Right cardiac atrium (tissue), 5 donors: ENCODE results near the gene VSIG8. TPM values are rescaled to one million over a fixed set of nuclear protein-coding genes. Genes with fewer than 3 reads are reported as not detected.

ENCODE experiments used
- ATAC-seq, 2 donors: fragments of 200-7000 bp; cut with Tn5 transposase; one replicate each; pipeline versions ENCODE4 v1.8.0 to v1.9.1; 2020; ENCODE audit warnings: moderate library complexity in 2 of 2, mild to moderate bottlenecking in 1 of 2
- DNase-seq, 3 donors: peaks; one replicate each; pipeline ENCODE4 v3.0.0-alpha.2; 2020
- H3K27ac ChIP-seq: one replicate; pipeline ENCODE4 v1.5.1; 2013; ENCODE audit warnings: mild to moderate bottlenecking, low read length, control low read depth, moderate library complexity
- H3K27me3 ChIP-seq: one replicate; pipeline ENCODE4 v1.6.1; 2013; ENCODE audit not compliant: control insufficient read depth, insufficient read depth
- H3K4me1 ChIP-seq: one replicate; pipeline ENCODE4 v1.6.1; 2013; ENCODE audit warnings: low read length; ENCODE audit not compliant: control insufficient read depth, insufficient read depth
- H3K4me3 ChIP-seq: one replicate; pipeline ENCODE4 v1.5.1; 2013; ENCODE audit warnings: low read length, control low read depth
- H3K9me3 ChIP-seq: one replicate; pipeline ENCODE4 v1.6.1; 2013; ENCODE audit warnings: low read length; ENCODE audit not compliant: control insufficient read depth
- WGBS: extraction: QIAGEN DNeasy Blood & Tissue Kit; methylation state at CpG from one replicate; pipeline ENCODE4 v1.1.7; 2013; 5-methylcytosine and 5-hydroxymethylcytosine counted together
- intact Hi-C, 4 donors: fragments of 100-400 bp; cut with DNase I; formaldehyde crosslinking; loops; one replicate each; pipeline versions ENCODE4 v1.11.0 to v1.14.0; 2022 to 2023
- polyA plus RNA-seq: library from polyadenylated mRNA; stranded (reverse); fragments of 200-250 nt; gene quantifications from one replicate; pipeline ENCODE4 v1.2.3, GENCODE V29; 2013
- total RNA-seq, 4 donors: library from RNA; stranded (reverse); fragmentation: NEBNext Ultra II Directional; extraction: Animal tissue kit (Norgen Biotek cat#: 25700); gene quantifications; one replicate each; pipeline ENCODE4 v1.2.1, GENCODE V29; 2021
- donor health status: healthy with polysubstance abuse.
- donor health status: DM: no; HTN: yes; CAD: no.
- donor health status: DM: no; HTN: no; CAD: no.
- donor health status: DM: no; HTN: yes; CAD: no; lungs with severe emphysema.
- donor health status: DM: yes; HTN: yes; CAD: no.

The VSIG8 gene
- total and polyA plus RNA-seq, 5 donors: 0.07 to 0.23 (median 0.19) TPM; not detected in 2

DNA sequence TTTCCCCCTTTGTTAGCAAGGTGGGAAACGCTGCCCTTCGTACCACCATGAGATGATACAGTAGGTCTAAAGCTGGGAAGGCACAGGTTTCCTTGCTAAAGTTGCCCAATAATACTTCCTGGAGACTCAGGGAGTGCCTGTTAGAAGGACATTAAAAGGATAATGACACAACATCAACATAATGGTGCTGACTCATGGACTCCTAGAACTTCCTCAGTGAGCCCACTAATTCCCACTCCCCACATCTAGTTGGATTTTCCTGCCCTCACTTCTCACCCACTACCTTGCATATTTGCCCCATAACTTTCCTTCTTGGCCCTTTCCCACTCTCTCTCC lies 20.0 kb upstream of the VSIG8 start:
- Histone ChIP-seq H3K27me3 (no peaks in the 10 kb centered on the region), H3K4me1 (no peaks in the 10 kb centered on the region), H3K27ac (no peak overlapping the region), H3K4me3 (no peak overlapping the region), H3K9me3 (no peaks in the 10 kb centered on the region)
- ATAC-seq (peak in 1 of 2 donors; percentile 63), DNase-seq (no peak)
- 83% methylated on average over 2 of the region's 2 CpGs for WGBS
- intact Hi-C loops: no loop called here

DNA sequence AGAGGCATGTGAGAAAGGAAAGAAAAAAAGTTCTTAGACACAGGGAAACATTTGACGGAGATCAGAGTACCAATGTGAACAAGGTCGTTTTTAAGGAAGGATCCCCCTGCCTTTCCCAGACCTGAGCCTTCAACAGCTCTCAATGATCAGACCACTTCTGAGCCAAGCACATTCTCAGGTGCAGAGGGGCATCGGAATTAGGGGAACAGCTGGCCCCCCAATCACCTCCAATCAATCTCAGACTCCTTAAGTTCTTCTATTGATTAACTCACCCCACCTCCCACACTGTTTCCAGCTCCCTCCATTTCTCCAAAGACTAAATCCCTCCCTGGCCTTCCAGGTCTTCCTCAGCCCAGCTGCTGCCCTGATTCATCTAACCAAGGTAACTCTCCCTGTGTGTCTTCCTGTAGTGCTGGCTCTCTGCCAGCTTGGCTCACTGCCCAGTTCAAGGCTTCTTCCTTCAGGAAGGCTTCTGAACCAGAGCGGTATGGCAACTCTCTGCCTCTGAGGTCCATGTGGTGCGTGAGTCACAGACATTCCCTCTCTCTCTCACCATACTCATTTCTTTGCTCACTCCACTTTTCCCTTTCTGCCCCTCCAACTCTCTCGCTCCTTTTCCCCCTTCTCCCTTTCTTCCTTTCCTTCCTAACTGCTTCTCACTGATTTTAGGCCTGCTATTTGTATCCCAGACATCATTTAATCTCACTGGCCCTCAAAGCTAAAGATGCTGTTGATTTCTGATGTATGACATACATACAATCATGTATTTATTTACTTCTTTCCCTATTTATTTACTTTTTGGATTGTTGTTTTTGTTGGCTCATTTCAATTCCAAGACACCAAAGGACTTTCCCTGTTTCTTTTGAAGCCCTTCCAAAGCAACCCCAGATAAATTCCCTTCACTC lies 19.4 kb upstream of the VSIG8 start:
- 66% methylated on average over 6 of the region's 6 CpGs for WGBS

DNA sequence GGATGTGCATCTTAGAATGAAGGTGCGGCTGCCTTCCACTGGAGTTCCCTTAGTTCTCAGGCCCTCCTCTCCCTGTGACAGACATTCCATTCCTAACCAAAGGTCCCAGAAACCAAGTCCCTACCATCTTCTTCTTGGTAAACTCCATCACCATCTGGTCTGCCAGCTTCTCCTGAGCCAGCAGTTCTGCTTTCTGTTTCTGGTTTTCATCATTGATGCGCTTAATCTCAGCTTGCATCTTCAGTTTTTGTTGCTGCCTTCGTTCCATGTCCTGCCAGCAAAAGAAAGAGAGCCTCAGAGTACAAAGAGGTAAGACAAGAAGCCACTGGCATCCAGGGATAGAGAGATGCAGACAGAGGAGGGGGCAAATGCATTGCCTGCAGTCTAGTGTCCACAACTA lies 18.0 kb upstream of the VSIG8 start:
- H3K4me1 ChIP-seq: no peaks in the 10 kb centered on the region

More for the DNA sequence above, 19.4 kb upstream of the VSIG8 start:
- H3K27me3 ChIP-seq: no peaks in the 10 kb centered on the region
- intact Hi-C loops: no loop called here
- no peaks in the 10 kb centered on the region for H3K4me1 ChIP-seq
- DNase-seq: peak; percentile 71 to 88 (median 76)
- H3K27ac ChIP-seq: no peak overlapping the region
- peak; percentile 61 to 71 for ATAC-seq
- H3K4me3 ChIP-seq: no peak overlapping the region
- no peaks in the 10 kb centered on the region for H3K9me3 ChIP-seq

DNA sequence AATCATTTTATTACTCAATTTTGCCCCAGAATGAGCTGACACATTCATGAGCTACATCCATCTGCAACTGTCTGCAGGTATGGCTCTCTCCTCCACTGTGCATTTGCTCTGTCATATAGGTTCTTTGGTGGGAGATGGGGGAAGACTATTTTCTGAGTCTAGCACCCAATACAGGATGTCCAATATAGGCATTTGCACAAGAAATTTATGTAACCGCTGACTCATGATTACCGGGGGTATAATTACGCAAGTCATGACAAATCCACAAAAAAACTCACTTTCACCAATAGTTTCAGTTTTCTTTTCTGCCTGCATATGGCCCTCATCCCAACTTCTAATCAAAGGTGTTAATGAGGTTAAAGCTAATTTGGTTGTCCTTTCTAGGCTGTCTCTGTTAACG lies 17.5 kb upstream of the VSIG8 start:
- Histone ChIP-seq H3K9me3 (no peaks in the 10 kb centered on the region), H3K4me3 (no peak overlapping the region), H3K27me3 (no peaks in the 10 kb centered on the region), H3K4me1 (no peaks in the 10 kb centered on the region), H3K27ac (no peak overlapping the region)
- no peak for DNase-seq
- no peak for ATAC-seq
- WGBS: 84% methylated on average over 4 of the region's 4 CpGs
- intact Hi-C loops: no loop called here

More for the DNA sequence above, 18.0 kb upstream of the VSIG8 start:
- Histone ChIP-seq H3K9me3 (no peaks in the 10 kb centered on the region), H3K27ac (no peak overlapping the region), H3K4me3 (no peak overlapping the region), H3K27me3 (no peaks in the 10 kb centered on the region)
- DNase-seq: no peak
- WGBS: 91% methylated on average over 3 of the region's 3 CpGs
- intact Hi-C loops: no loop called here
- ATAC-seq: no peak

DNA sequence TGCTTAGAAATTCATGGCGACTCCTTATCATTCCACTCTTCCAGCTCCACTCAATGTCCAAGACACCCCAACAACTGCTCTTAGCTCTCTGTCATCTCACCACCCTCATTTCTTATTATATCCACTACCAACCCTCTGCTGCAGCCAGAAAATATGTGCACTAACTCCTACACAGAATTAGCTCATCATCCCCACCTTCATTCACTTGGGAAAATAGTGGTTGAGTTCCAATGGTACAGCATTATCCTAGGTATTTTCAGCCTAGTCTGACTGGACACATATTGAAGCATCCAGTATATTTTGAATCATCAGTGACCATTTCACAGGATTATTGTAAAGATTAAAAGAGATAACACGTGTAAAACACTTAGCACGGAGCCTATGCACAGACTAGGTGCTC lies 16.7 kb upstream of the VSIG8 start:
- WGBS: 77% methylated on average over 3 of the region's 3 CpGs
- no peak for DNase-seq
- H3K27me3 ChIP-seq: no peaks in the 10 kb centered on the region
- H3K4me1 ChIP-seq: no peaks in the 10 kb centered on the region
- no peak overlapping the region for H3K4me3 ChIP-seq
- ATAC-seq: no peak
- no peaks in the 10 kb centered on the region for H3K9me3 ChIP-seq
- intact Hi-C loops: no loop called here
- no peak overlapping the region for H3K27ac ChIP-seq

DNA sequence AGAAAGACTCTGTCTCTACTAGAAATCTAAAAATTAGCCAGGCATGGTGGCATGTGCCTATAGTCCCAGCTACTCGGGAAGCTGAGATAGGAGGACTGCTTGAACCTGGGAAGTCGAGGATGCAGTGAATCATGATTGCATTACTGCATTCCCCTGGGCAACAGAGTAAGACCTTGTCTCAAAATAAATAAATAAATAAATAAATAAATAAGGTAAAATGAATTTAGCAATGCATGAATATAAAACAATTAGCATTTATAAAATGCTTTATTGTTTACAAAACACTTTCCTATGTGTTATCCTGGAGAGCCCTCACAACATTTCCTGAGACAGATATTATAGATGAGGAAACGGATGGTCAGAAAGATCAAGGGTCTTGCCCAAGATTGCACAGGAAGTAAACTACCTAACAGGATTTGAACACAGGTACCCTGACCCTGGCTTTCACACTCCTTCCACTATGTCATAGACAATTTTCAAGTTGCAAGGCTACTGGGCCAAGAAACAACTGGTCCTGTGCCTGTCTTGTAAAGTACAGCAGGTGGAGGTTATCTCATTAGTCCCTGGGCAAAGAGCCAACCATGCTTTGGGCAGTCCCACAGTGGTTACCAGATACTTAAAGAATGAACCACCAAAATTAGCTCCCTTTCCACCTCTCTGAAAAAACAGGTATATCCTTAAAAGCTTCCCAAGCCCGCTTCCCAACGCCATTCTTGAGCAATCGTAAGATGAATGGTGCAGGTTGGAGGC lies 15.4 kb upstream of the VSIG8 start:
- Histone ChIP-seq H3K27ac (no peak overlapping the region), H3K4me1 (no peaks in the 10 kb centered on the region), H3K9me3 (no peaks in the 10 kb centered on the region), H3K27me3 (no peaks in the 10 kb centered on the region), H3K4me3 (no peak overlapping the region)
- 94% methylated on average over 6 of the region's 6 CpGs for WGBS
- DNase-seq (no peak), ATAC-seq (no peak)
- intact Hi-C loops: no loop called here

DNA sequence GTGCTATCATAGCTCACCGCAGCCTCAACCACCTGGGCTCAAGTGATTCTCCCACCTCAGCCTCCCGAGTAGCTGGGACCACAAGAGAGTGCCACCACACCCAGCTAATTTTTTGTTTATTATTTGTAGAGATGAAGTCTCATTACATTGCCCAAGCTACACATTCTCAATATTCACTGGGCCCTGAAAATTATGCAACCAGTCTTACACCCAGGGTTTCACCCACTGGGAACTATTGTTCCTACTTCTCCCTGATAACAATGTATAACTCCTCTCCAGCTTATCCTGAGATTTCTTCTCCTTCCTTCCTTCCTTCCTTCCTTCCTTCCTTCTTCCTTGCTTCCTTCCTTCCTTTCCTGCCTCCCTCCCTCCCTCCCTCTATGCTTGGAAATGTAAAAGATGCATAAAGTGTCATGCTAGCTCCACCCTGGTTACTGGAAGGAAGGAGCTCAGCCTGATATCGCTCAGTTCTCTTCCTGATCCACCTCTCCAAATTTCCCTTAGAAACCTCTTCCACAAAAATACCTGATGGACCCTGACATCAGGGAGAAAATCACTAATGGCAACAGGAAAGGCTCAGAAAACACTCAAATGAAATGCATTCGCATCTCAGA lies 11.2 kb upstream of the VSIG8 start:
- no peaks in the 10 kb centered on the region for H3K27me3 ChIP-seq
- DNase-seq (no peak), ATAC-seq (no peak)
- peaks cover 3% of the 10 kb centered on the region for H3K4me1 ChIP-seq
- intact Hi-C loops: no loop called here
- no peak overlapping the region for H3K4me3 ChIP-seq
- H3K9me3 ChIP-seq: no peaks in the 10 kb centered on the region
- WGBS: 87% methylated on average over 4 of the region's 4 CpGs
- H3K27ac ChIP-seq: no peak overlapping the region

DNA sequence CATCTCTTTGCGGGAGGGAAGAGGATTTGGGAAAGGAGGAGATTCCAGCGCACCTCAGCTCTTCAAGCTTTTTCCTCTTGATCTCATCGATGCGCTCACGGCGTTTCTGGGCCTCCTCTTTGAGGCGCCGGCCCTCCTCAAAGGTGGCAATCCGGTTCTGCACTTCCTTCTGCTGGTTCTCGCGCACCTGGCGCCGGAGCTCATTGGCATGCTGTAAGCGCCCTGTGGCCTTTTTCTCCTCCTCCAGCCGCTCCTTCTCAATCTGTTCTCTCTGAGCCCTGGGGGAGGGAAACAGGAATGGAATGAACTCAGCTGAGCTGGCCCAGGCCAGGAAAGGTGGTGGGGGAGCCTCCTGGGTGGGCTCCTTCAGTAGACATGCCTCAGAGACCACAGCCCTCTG lies 10.4 kb upstream of the VSIG8 start:
- H3K27me3 ChIP-seq: no peaks in the 10 kb centered on the region
- H3K4me1 ChIP-seq: peaks cover 8% of the 10 kb centered on the region
- no peaks in the 10 kb centered on the region for H3K9me3 ChIP-seq
- H3K4me3 ChIP-seq: no peak overlapping the region
- intact Hi-C loops: no loop called here
- no peak for ATAC-seq
- WGBS: 90% methylated on average over 15 of the region's 15 CpGs
- no peak for DNase-seq
- no peak overlapping the region for H3K27ac ChIP-seq

DNA sequence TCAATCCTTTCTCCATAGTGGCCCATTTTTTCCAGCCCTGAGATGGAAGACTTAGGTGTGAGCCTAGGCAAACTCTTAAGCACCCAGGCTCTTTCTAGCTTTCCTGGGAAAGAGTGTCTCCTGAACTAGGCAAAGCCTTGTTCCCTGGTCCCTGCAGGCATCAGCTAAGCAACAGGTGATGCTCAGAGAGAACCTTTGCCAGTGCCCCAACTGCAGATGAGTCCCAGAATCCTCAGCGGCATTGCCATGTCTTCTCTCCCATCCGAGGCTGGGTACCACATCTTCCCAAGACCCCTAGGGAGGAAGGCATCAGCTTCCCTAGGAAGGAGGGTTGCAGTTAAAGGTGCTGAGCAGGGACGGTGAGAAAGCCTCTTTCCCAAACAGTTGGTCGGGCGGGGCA lies 8.2 kb upstream of the VSIG8 start:
- peaks cover 11% of the 10 kb centered on the region for H3K4me1 ChIP-seq
- no peak overlapping the region for H3K4me3 ChIP-seq
- DNase-seq: no peak
- WGBS: 89% methylated on average over 5 of the region's 5 CpGs
- no peak overlapping the region for H3K27ac ChIP-seq
- no peaks in the 10 kb centered on the region for H3K9me3 ChIP-seq
- no peaks in the 10 kb centered on the region for H3K27me3 ChIP-seq
- no peak for ATAC-seq
- intact Hi-C loops: no loop called here

DNA sequence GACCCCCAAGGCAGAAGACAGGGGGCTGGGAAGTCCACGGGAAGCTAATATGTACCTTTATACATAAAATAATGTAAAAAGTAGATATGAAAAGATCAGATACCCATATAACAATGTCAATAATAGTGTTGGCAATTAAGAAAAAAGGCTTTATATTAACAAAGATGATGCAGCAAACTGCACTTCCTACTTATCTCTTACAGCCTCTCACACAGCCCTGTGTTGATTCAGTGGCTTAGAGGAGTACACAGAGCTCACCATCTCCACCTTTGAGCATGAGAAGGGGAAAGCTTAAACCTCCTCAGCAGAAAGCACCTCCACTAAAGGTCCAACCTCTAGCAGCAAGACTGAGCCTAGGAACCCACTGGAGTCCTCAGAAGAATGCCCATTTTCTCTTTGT lies 7.2 kb upstream of the VSIG8 start:
- Histone ChIP-seq H3K4me1 (peaks cover 11% of the 10 kb centered on the region), H3K27me3 (no peaks in the 10 kb centered on the region), H3K9me3 (no peaks in the 10 kb centered on the region), H3K27ac (no peak overlapping the region), H3K4me3 (no peak overlapping the region)
- ATAC-seq (no peak), DNase-seq (no peak)
- intact Hi-C loops: no loop called here
- WGBS: 76% methylated on average over 1 of the region's 1 CpG

DNA sequence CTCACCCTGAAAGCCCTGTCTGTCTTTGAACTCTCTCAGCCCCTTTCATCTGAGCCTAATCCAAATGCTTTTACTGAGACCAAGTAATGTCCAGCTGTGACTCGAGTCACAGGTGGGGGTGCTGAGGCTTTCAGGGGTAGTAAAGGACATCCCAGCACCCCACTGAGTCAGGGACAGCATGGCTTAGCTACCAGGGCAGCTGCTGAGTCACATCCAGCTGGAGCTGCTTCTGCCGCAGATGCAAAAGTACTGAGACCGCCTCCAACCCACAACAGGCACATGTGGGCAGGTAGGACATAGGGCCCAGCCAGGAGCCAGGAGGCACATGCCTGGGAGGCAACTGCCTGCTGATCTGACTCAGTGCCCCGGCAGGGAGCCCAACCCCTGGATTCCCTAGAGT lies 6.7 kb upstream of the VSIG8 start:
- WGBS: 69% methylated on average over 4 of the region's 4 CpGs
- intact Hi-C loops: no loop called here
- no peaks in the 10 kb centered on the region for H3K27me3 ChIP-seq
- peaks cover 11% of the 10 kb centered on the region for H3K4me1 ChIP-seq
- no peak for DNase-seq
- ATAC-seq: no peak
- no peaks in the 10 kb centered on the region for H3K9me3 ChIP-seq
- no peak overlapping the region for H3K4me3 ChIP-seq
- no peak overlapping the region for H3K27ac ChIP-seq
